Body of pancreas (tissue), 4 donors: Measurements from ENCODE around the gene CCDC93. TPM values are rescaled to one million over a fixed set of nuclear protein-coding genes. Genes with fewer than 3 reads are reported as not detected.

Experiments
- ATAC-seq: fragments of 150-250 bp; one replicate; pipeline ENCODE4 v1.9.1; 2016
- DNase-seq, 4 donors: peaks; one replicate each; pipeline ENCODE4 v3.0.0-alpha.2; 2019
- H3K27ac ChIP-seq, 4 donors: fragments of 200-600 bp; sonication (generic); 1 replicate in 3 of 4; 2 replicates in 1 of 4; pipeline versions ENCODE4 v1.5.1 to v1.6.1; 2016 to 2019; ENCODE audit warnings: mild to moderate bottlenecking in 1 of 4, mixed read lengths in 1 of 4, moderate library complexity in 1 of 4
- H3K27me3 ChIP-seq, 2 donors: fragments of 200-600 bp; sonication (generic); one replicate each; pipeline ENCODE4 v1.6.0; 2016; ENCODE audit warnings: mild to moderate bottlenecking in 1 of 2
- H3K36me3 ChIP-seq, 2 donors: fragments of 200-600 bp; sonication (generic); replicated peaks in 1 of 2; 2 replicates each; pipeline ENCODE4 v1.5.1; 2016; ENCODE audit warnings: low read depth in 2 of 2; ENCODE audit not compliant: insufficient read depth in 1 of 2
- H3K4me1 ChIP-seq: fragments of 200-600 bp; sonication (generic); one replicate; pipeline ENCODE4 v1.6.0; 2016
- H3K4me3 ChIP-seq, 2 donors: fragments of 200-600 bp; sonication (generic); 1 replicate in 1 of 2; 2 replicates in 1 of 2; pipeline ENCODE4 v1.5.1; 2016 to 2019
- H3K9me3 ChIP-seq, 3 donors: fragments of 200-600 bp; sonication (generic); 1 replicate in 2 of 3; 2 replicates in 1 of 3; pipeline ENCODE4 v1.5.1; 2016
- CTCF ChIP-seq, 7 experiments: fragments of 450-650 bp in 4 of 7; fragments of 200-600 bp in 3 of 7; sonication (generic) in 3 of 7; IDR thresholded peaks; one replicate each; pipeline ENCODE4 v1.5.1; 2016 to 2019; ENCODE audit warnings: antibody characterized with exemption in 7 of 7
- POLR2A ChIP-seq, 3 donors: fragments of 450-650 bp; IDR thresholded peaks; one replicate each; pipeline ENCODE4 v1.6.1; 2016; ENCODE audit warnings: antibody characterized with exemption in 3 of 3, mild to moderate bottlenecking in 2 of 3
- whole genome bisulfite sequencing, 2 donors: methylation state at CpG; one replicate each; pipeline ENCODE4 v1.1.5; 2017; 5-methylcytosine and 5-hydroxymethylcytosine counted together
- intact Hi-C: fragments of 100-400 bp; cut with DNase I; formaldehyde crosslinking; loops from one replicate; pipeline ENCODE4 v1.15.1; 2023
- total RNA-seq, 2 donors: library from RNA; depleted of rRNA; stranded (reverse); fragments of >200 nt; gene quantifications; one replicate each; pipeline ENCODE4 v1.1.0, GENCODE V29; 2016

The CCDC93 gene, protein sequence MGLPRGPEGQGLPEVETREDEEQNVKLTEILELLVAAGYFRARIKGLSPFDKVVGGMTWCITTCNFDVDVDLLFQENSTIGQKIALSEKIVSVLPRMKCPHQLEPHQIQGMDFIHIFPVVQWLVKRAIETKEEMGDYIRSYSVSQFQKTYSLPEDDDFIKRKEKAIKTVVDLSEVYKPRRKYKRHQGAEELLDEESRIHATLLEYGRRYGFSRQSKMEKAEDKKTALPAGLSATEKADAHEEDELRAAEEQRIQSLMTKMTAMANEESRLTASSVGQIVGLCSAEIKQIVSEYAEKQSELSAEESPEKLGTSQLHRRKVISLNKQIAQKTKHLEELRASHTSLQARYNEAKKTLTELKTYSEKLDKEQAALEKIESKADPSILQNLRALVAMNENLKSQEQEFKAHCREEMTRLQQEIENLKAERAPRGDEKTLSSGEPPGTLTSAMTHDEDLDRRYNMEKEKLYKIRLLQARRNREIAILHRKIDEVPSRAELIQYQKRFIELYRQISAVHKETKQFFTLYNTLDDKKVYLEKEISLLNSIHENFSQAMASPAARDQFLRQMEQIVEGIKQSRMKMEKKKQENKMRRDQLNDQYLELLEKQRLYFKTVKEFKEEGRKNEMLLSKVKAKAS
- total RNA-seq = 10 to 100 TPM; 27.0 to 36.6 TPM

- Histone ChIP-seq H3K27me3 (no peaks in the 10 kb centered on the region), H3K27ac (peak within 1 kb of the TSS; percentile 85 to 97 (median 90)), H3K36me3 (no peaks in the 10 kb centered on the region), H3K4me3 (peak within 1 kb of the TSS; percentile 88 to 92), H3K4me1 (peaks cover 29% of the 10 kb centered on the region), H3K9me3 (no peaks in the 10 kb centered on the region)
- ATAC-seq = peak; percentile 93
- peak; percentile 82 to 85 (median 83) for DNase-seq
- TF ChIP-seq POLR2A (IDR thresholded peaks at IDR 0.05) (peak; percentile 82 to 86 (median 83)), CTCF (IDR thresholded peaks at IDR 0.05) (peak in 1 of 7 experiments; percentile 18)
- 0 to 1% methylated on average over 5 to 71 of the region's 71 CpGs for WGBS, 2 donors
- intact Hi-C loops = no loop called here
Measured at GRCh38 chr2:118013724-118014491, at the start of gene CCDC93. Gene CCDC93 (minus strand): TSS chr2:118014070. CDS start chr2:118013995, 75 bp downstream.

DNA sequence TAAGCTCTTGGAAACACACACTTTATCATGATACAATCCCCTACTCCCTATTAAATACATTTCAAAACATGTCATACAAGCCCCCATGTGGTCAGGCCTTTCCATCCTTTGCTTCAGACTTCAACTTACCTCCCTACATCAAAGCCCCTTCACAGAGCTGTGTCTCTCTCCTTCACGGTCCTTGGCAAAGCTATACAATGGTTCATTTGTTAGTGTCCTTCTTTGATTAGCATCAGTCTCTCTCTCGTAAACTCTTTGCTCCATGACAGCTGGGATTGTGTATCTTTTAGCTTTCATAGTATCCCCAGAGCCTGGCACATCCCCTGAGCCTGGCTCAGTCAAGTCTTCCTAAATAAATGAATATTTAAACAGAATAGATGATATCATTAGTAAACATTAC, 48.8 kb upstream of the CCDC93 start:
- 62 to 76% methylated on average over 2 of the region's 2 CpGs for WGBS, 2 donors
- no peak overlapping the region for H3K27ac ChIP-seq
- no peaks in the 10 kb centered on the region for H3K4me1 ChIP-seq
- no peak for TF ChIP-seq POLR2A (IDR thresholded peaks at IDR 0.05)
- no peak for TF ChIP-seq CTCF (IDR thresholded peaks at IDR 0.05)
- ATAC-seq (no peak), DNase-seq (no peak)
- no peak overlapping the region for H3K4me3 ChIP-seq
- no peaks in the 10 kb centered on the region for H3K36me3 ChIP-seq
- intact Hi-C loops = no loop called here
- no peaks in the 10 kb centered on the region for H3K9me3 ChIP-seq
- H3K27me3 ChIP-seq = no peaks in the 10 kb centered on the region

- DNase-seq = no peak
- no peaks in the 10 kb centered on the region for H3K27me3 ChIP-seq
- H3K36me3 ChIP-seq = no peaks in the 10 kb centered on the region
- no peaks in the 10 kb centered on the region for H3K4me1 ChIP-seq
- H3K9me3 ChIP-seq = no peaks in the 10 kb centered on the region
- TF ChIP-seq CTCF (IDR thresholded peaks at IDR 0.05) (no peak), POLR2A (IDR thresholded peaks at IDR 0.05) (no peak)
- ATAC-seq = no peak
- no peak overlapping the region for H3K4me3 ChIP-seq
- intact Hi-C loops = no loop called here
- no peak overlapping the region for H3K27ac ChIP-seq
Measured at GRCh38 chr2:118062048-118062447, 48.2 kb upstream of the CCDC93 start.

- Histone ChIP-seq H3K4me3 (no peak overlapping the region), H3K4me1 (no peaks in the 10 kb centered on the region), H3K27ac (no peak overlapping the region), H3K36me3 (no peaks in the 10 kb centered on the region), H3K27me3 (no peaks in the 10 kb centered on the region), H3K9me3 (no peaks in the 10 kb centered on the region)
- TF ChIP-seq CTCF (IDR thresholded peaks at IDR 0.05) (peak in 5 of 7 experiments; percentile 42 to 64 (median 53)), POLR2A (IDR thresholded peaks at IDR 0.05) (no peak)
- whole genome bisulfite sequencing, 2 donors = 66 to 73% methylated on average over 4 of the region's 4 CpGs
- intact Hi-C loops = no loop called here
- ATAC-seq (peak; percentile 66), DNase-seq (peak in 1 of 4 donors; percentile 40)
Measured at GRCh38 chr2:118061135-118061955, 47.5 kb upstream of the CCDC93 start.
